SU-DHL-6 (cell line): ENCODE measurements around the gene RAB1A.

Experiments
- CTCF ChIP-seq: fragments of 200-600 bp; sonication (generic); IDR thresholded peaks from one replicate; pipeline ENCODE4 v1.5.1; 2017; ENCODE audit warnings: antibody characterized with exemption, mild to moderate bottlenecking, low read length, moderate library complexity; ENCODE audit not compliant: insufficient read depth, poor library complexity, severe bottlenecking
- EZH2phosphoT487 ChIP-seq: fragments of 200-600 bp; sonication (generic), shearing (Covaris generic); conservative IDR thresholded peaks from 2 replicates; pipeline ENCODE4 v1.6.1; 2018; ENCODE audit warnings: mild to moderate bottlenecking, antibody characterized with exemption, low read length, moderate library complexity, mixed read lengths

- no peak for TF ChIP-seq CTCF
- no peak for TF ChIP-seq EZH2phosphoT487
Measured at GRCh38 chr2:65061146-65061909, 68.6 kb downstream of the RAB1A start.
